GM13977 (cell line): ENCODE results near the gene GSK3B.

Source experiments
- DNase-seq: peaks from one replicate; pipeline ENCODE4 v3.0.0; 2012; ENCODE audit warnings: low spot score
- CTCF ChIP-seq: IDR thresholded peaks from 2 replicates; pipeline ENCODE4 v1.5.1; 2012; ENCODE audit warnings: mild to moderate bottlenecking, control low read depth; ENCODE audit not compliant: insufficient read depth; ENCODE audit errors: extremely low read depth, missing control alignments
- in situ Hi-C: fragments of 300-500 bp; cut with MboI; formaldehyde crosslinking; loops from one replicate; pipeline ENCODE4 v1.12.0; 2022; ENCODE audit warnings: low sequenced_read_pairs, low pct_unique_long_range_greater_than_20kb, mixed read lengths, inconsistent platforms; ENCODE audit not compliant: unreplicated experiment

The GSK3B gene

GRCh38 chr3:119976214-119976613, 118.0 kb downstream of the GSK3B start:
- TF ChIP-seq CTCF = no peak
- in situ Hi-C loops = no loop called here

GRCh38 chr3:119974656-119975055, 119.6 kb downstream of the GSK3B start:
- no peak for TF ChIP-seq CTCF
- in situ Hi-C loops = no loop called here
- no peak for DNase-seq

More at GRCh38 chr3:119976214-119976613, 118.0 kb downstream of the GSK3B start:
- no peak for DNase-seq

GRCh38 chr3:119973018-119973646, 121.1 kb downstream of the GSK3B start:
- DNase-seq = no peak
- in situ Hi-C loops = no loop called here
- TF ChIP-seq CTCF = no peak

GRCh38 chr3:119969759-119970158, 124.5 kb downstream of the GSK3B start:
- DNase-seq = no peak
- in situ Hi-C loops = no loop called here
- TF ChIP-seq CTCF = no peak

GRCh38 chr3:119967353-119968006, 126.8 kb downstream of the GSK3B start:
- TF ChIP-seq CTCF = no peak
- DNase-seq = no peak
- in situ Hi-C loops = no loop called here

- TF ChIP-seq CTCF = no peak
Measured at GRCh38 chr3:119965692-119966091, 128.6 kb downstream of the GSK3B start.

GRCh38 chr3:119964294-119964693, 130.0 kb downstream of the GSK3B start:
- no peak for TF ChIP-seq CTCF
- in situ Hi-C loops = no loop called here
- DNase-seq = no peak

More at GRCh38 chr3:119965692-119966091, 128.6 kb downstream of the GSK3B start:
- in situ Hi-C loops = no loop called here
- no peak for DNase-seq
